GM18517 (cell line): ENCODE data around the gene HOXB6.

ENCODE experiments used
- ATAC-seq: cut with Tn5 transposase; IDR thresholded peaks from one replicate; pipeline ENCODE4 v1.9.1; 2021; ENCODE audit warnings: mild to moderate bottlenecking, moderate library complexity; ENCODE audit not compliant: unreplicated experiment

HOXB6 gene

GRCh38 chr17:48604770-48605329 is at the start of gene HOXB6:
TSS of gene HOXB6 (minus strand) at chr17:48604986. CDS start at chr17:48598150, 6,836 bp downstream.
- no peak for ATAC-seq

- ATAC-seq: no peak
These were observed 45.0 kb upstream of the HOXB6 start for GRCh38 chr17:48649741-48650140.

GRCh38 chr17:48647963-48648245 is 43.1 kb upstream of the HOXB6 start:
- ATAC-seq: no peak

GRCh38 chr17:48647103-48647962 is 42.5 kb upstream of the HOXB6 start:
- ATAC-seq: no peak

- no peak for ATAC-seq
These were observed 41.7 kb upstream of the HOXB6 start for GRCh38 chr17:48646183-48647102.

GRCh38 chr17:48645639-48646182 is 40.9 kb upstream of the HOXB6 start:
- ATAC-seq: no peak

- no peak for ATAC-seq
These were observed 40.2 kb upstream of the HOXB6 start for GRCh38 chr17:48644910-48645557.

GRCh38 chr17:48644159-48644558 is 39.4 kb upstream of the HOXB6 start:
- ATAC-seq: no peak

GRCh38 chr17:48643697-48644012 is 38.9 kb upstream of the HOXB6 start:
- ATAC-seq: no peak

- ATAC-seq: no peak
These were observed 38.3 kb upstream of the HOXB6 start for GRCh38 chr17:48642843-48643696.

GRCh38 chr17:48642059-48642842 is 37.5 kb upstream of the HOXB6 start:
- no peak for ATAC-seq

- ATAC-seq: no peak
These were observed 36.8 kb upstream of the HOXB6 start for GRCh38 chr17:48641541-48642058.

- ATAC-seq: no peak
These were observed 36.0 kb upstream of the HOXB6 start for GRCh38 chr17:48640858-48641180.

- ATAC-seq: no peak
These were observed 35.4 kb upstream of the HOXB6 start for GRCh38 chr17:48639982-48640857.

- ATAC-seq: no peak
These were observed 34.4 kb upstream of the HOXB6 start for GRCh38 chr17:48639136-48639535.

- no peak for ATAC-seq
These were observed 32.8 kb upstream of the HOXB6 start for GRCh38 chr17:48637323-48638260.
